ENCODE results near the gene TMEM151B. TPM values are rescaled to one million over a fixed set of nuclear protein-coding genes. Genes with fewer than 3 reads are reported as not detected.
A peak's percentile ranks its signal among the peaks of the same experiment; 100 is the strongest.

The TMEM151B gene
- total and polyA plus RNA-seq, 2 of the 13 experiments (the other 11 are each of a cell fraction or from before 2014, with no cell fraction given): not detected

DNA sequence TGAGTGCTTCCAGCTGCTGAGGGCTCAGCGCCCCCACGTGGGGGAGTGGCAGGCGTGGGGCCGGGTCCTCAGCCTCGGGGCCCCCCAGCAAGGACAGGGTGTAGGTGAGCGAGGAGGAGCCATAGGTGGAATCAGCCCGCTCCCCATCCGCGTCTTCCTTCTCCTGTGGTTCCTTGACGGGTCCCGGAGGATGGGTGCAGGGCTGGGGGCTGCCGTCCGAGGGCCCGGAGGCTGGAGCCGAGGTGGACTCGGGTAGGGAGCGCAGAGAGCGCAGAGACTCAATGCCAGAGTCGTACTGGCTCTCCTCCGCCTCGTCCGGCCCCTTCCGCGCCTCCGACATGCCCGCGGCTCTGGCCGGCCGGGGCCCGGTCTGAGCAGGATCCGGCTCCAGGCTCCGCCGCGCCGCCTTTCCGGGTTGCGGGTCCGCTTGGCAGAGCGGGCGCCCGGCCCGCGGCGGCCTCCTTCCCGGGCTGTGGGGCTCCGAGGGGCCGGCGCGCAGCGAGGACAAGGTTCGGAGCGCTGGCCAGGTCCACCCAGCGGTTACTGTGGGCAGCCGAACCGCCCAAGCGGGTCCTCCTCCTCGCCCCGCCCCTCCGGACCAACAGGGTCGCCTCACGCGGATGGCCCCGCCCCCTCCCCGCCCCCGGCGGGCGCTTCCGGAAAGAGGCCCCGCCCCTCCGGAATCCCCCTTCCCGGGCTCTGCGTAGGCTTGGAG lies 5.1 kb upstream of the TMEM151B start, which contains the start of gene NFKBIE (continued):
- TF ChIP-seq, protein P1, sequence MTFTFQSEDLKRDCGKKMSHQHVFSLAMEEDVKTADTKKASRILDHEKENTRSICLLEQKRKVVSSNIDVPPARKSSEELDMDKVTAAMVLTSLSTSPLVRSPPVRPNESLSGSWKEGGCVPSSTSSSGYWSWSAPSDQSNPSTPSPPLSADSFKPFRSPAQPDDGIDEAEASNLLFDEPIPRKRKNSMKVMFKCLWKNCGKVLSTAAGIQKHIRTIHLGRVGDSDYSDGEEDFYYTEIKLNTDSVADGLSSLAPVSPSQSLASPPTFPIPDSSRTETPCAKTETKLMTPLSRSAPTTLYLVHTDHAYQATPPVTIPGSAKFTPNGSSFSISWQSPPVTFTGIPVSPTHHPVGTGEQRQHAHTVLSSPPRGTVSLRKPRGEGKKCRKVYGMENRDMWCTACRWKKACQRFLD (CRISPR knock-in tag; IDR thresholded peaks at IDR 0.05; ENCODE audit: borderline replicate concordance): no peak
- TF ChIP-seq, protein P2, sequence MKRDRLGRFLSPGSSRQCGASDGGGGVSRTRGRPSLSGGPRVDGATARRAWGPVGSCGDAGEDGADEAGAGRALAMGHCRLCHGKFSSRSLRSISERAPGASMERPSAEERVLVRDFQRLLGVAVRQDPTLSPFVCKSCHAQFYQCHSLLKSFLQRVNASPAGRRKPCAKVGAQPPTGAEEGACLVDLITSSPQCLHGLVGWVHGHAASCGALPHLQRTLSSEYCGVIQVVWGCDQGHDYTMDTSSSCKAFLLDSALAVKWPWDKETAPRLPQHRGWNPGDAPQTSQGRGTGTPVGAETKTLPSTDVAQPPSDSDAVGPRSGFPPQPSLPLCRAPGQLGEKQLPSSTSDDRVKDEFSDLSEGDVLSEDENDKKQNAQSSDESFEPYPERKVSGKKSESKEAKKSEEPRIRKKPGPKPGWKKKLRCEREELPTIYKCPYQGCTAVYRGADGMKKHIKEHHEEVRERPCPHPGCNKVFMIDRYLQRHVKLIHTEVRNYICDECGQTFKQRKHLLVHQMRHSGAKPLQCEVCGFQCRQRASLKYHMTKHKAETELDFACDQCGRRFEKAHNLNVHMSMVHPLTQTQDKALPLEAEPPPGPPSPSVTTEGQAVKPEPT (CRISPR knock-in tag; IDR thresholded peaks at IDR 0.05; ENCODE audit: low read depth): peak; percentile 47; the same call in 1 of the 2 replicates
- TF ChIP-seq PRPF4 (IDR thresholded peaks at IDR 0.05; ENCODE audit: low read depth, low read length, poor library complexity, severe bottlenecking) (no peak), ATF7 (IDR thresholded peaks at IDR 0.05) (no peak), ATF7 (CRISPR knock-in tag; IDR thresholded peaks at IDR 0.05) (no peak), HIVEP1 (CRISPR knock-in tag; IDR thresholded peaks at IDR 0.05) (peak; percentile 53; the same call in 1 of the 2 replicates), FOXC1 (CRISPR knock-in tag; IDR thresholded peaks at IDR 0.05; ENCODE audit: borderline replicate concordance) (no peak), ZBTB21 (CRISPR knock-in tag; IDR thresholded peaks at IDR 0.05) (no peak), GABPB1 (CRISPR knock-in tag; IDR thresholded peaks at IDR 0.05) (peak; percentile 83), CHD2 (IDR thresholded peaks at IDR 0.05; ENCODE audit: low read depth, low read length) (no peak), FOXA1 (IDR thresholded peaks at IDR 0.05) (no peak), FOXA1 (CRISPR knock-in tag; IDR thresholded peaks at IDR 0.05) (no peak), CBX5 (CRISPR knock-in tag; IDR thresholded peaks at IDR 0.05; ENCODE audit: borderline replicate concordance) (no peak), RAD51 (IDR thresholded peaks at IDR 0.05; ENCODE audit: borderline replicate concordance) (no peak), SP2 (CRISPR knock-in tag; IDR thresholded peaks at IDR 0.05) (no peak), SMARCE1 (IDR thresholded peaks at IDR 0.05; ENCODE audit: borderline replicate concordance) (no peak)
- TF ChIP-seq, protein P3, sequence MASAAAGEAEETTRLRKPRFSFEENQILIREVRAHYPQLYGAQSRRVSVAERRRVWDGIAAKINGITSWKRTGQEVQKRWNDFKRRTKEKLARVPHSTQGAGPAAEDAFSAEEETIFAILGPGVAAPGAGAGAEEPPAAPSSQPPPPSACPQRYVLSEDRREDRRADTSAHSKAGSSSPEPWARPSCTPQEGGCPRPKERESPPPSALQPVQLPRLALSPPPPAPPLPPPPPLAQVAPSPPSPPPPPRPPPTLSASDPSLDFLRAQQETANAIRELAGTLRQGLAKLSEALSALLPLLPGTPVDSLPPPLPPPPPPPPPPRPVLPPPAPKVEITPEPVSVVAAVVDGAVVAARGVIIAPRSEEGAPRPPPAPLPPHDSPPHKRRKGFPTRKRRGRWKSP (CRISPR knock-in tag; IDR thresholded peaks at IDR 0.05): 0 out of 2 replicates have a peak, but pooled peaks have one; percentile 42
- TF ChIP-seq, protein P4, sequence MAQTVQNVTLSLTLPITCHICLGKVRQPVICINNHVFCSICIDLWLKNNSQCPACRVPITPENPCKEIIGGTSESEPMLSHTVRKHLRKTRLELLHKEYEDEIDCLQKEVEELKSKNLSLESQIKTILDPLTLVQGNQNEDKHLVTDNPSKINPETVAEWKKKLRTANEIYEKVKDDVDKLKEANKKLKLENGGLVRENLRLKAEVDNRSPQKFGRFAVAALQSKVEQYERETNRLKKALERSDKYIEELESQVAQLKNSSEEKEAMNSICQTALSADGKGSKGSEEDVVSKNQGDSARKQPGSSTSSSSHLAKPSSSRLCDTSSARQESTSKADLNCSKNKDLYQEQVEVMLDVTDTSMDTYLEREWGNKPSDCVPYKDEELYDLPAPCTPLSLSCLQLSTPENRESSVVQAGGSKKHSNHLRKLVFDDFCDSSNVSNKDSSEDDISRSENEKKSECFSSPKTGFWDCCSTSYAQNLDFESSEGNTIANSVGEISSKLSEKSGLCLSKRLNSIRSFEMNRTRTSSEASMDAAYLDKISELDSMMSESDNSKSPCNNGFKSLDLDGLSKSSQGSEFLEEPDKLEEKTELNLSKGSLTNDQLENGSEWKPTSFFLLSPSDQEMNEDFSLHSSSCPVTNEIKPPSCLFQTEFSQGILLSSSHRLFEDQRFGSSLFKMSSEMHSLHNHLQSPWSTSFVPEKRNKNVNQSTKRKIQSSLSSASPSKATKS (CRISPR knock-in tag; IDR thresholded peaks at IDR 0.05): no peak
- TF ChIP-seq, protein P5, sequence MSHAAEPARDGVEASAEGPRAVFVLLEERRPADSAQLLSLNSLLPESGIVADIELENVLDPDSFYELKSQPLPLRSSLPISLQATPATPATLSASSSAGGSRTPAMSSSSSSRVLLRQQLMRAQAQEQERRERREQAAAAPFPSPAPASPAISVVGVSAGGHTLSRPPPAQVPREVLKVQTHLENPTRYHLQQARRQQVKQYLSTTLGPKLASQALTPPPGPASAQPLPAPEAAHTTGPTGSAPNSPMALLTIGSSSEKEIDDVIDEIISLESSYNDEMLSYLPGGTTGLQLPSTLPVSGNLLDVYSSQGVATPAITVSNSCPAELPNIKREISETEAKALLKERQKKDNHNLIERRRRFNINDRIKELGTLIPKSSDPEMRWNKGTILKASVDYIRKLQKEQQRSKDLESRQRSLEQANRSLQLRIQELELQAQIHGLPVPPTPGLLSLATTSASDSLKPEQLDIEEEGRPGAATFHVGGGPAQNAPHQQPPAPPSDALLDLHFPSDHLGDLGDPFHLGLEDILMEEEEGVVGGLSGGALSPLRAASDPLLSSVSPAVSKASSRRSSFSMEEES (CRISPR knock-in tag; IDR thresholded peaks at IDR 0.05): peak; percentile 51; the same call in 1 of the 2 replicates
- TF ChIP-seq, protein P6, sequence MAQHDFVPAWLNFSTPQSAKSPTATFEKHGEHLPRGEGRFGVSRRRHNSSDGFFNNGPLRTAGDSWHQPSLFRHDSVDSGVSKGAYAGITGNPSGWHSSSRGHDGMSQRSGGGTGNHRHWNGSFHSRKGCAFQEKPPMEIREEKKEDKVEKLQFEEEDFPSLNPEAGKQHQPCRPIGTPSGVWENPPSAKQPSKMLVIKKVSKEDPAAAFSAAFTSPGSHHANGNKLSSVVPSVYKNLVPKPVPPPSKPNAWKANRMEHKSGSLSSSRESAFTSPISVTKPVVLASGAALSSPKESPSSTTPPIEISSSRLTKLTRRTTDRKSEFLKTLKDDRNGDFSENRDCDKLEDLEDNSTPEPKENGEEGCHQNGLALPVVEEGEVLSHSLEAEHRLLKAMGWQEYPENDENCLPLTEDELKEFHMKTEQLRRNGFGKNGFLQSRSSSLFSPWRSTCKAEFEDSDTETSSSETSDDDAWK (CRISPR knock-in tag; IDR thresholded peaks at IDR 0.05): no peak

All from HepG2 (cell line).